Measurements from ENCODE around the gene IRS4. TPM values are rescaled to one million over a fixed set of nuclear protein-coding genes. Genes with fewer than 3 reads are reported as not detected.

Gene IRS4
- total RNA-seq, 1 donor from 2014 or later = 1.8 TPM

GRCh38 chrX:108702530-108702929, 33.8 kb downstream of the IRS4 start:
- no peak for DNase-seq (ENCODE audit: low spot score)
- Mint-ChIP-seq H3K27me3 (ENCODE audit: unreplicated experiment) (no peaks in the 10 kb centered on the region), H3K4me1 (ENCODE audit: unreplicated experiment) (no peaks in the 10 kb centered on the region), H3K36me3 (ENCODE audit: low read depth, unreplicated experiment) (no peaks in the 10 kb centered on the region), H3K4me3 (ENCODE audit: unreplicated experiment) (no peak overlapping the region), H3K27ac (ENCODE audit: unreplicated experiment) (no peak overlapping the region), H3K9me3 (ENCODE audit: unreplicated experiment) (no peaks in the 10 kb centered on the region)
- TF ChIP-seq CTCF (IDR thresholded peaks at IDR 0.05; ENCODE audit: unreplicated experiment) = no peak

- H3K9me3 Mint-ChIP-seq (ENCODE audit: unreplicated experiment) = no peaks in the 10 kb centered on the region
- H3K4me3 Mint-ChIP-seq (ENCODE audit: unreplicated experiment) = no peak overlapping the region
- H3K27me3 Mint-ChIP-seq (ENCODE audit: unreplicated experiment) = no peaks in the 10 kb centered on the region
- no peak for DNase-seq (ENCODE audit: low spot score)
- H3K4me1 Mint-ChIP-seq (ENCODE audit: unreplicated experiment) = no peaks in the 10 kb centered on the region
- no peak for TF ChIP-seq CTCF (IDR thresholded peaks at IDR 0.05; ENCODE audit: unreplicated experiment)
- H3K36me3 Mint-ChIP-seq (ENCODE audit: low read depth, unreplicated experiment) = no peaks in the 10 kb centered on the region
- no peak overlapping the region for H3K27ac Mint-ChIP-seq (ENCODE audit: unreplicated experiment)
Observed at GRCh38 chrX:108701633-108702032, 34.7 kb downstream of the IRS4 start.

- Mint-ChIP-seq H3K4me3 (ENCODE audit: unreplicated experiment) (no peak overlapping the region), H3K36me3 (ENCODE audit: low read depth, unreplicated experiment) (no peaks in the 10 kb centered on the region), H3K27ac (ENCODE audit: unreplicated experiment) (no peak overlapping the region), H3K27me3 (ENCODE audit: unreplicated experiment) (no peaks in the 10 kb centered on the region), H3K4me1 (ENCODE audit: unreplicated experiment) (no peaks in the 10 kb centered on the region), H3K9me3 (ENCODE audit: unreplicated experiment) (no peaks in the 10 kb centered on the region)
- DNase-seq (ENCODE audit: low spot score) = no peak
- no peak for TF ChIP-seq CTCF (IDR thresholded peaks at IDR 0.05; ENCODE audit: unreplicated experiment)
Observed at GRCh38 chrX:108699368-108699767, 37.0 kb downstream of the IRS4 start.

GRCh38 chrX:108696690-108697089, 39.7 kb downstream of the IRS4 start:
- Mint-ChIP-seq H3K36me3 (ENCODE audit: low read depth, unreplicated experiment) (no peaks in the 10 kb centered on the region), H3K27ac (ENCODE audit: unreplicated experiment) (no peak overlapping the region), H3K27me3 (ENCODE audit: unreplicated experiment) (no peaks in the 10 kb centered on the region), H3K4me3 (ENCODE audit: unreplicated experiment) (no peak overlapping the region), H3K9me3 (ENCODE audit: unreplicated experiment) (no peaks in the 10 kb centered on the region), H3K4me1 (ENCODE audit: unreplicated experiment) (peaks cover 3% of the 10 kb centered on the region)
- TF ChIP-seq CTCF (IDR thresholded peaks at IDR 0.05; ENCODE audit: unreplicated experiment) = no peak
- DNase-seq (ENCODE audit: low spot score) = no peak
